ENCODE results near the gene ANXA11. TPM values are rescaled to one million over a fixed set of nuclear protein-coding genes. Genes with fewer than 3 reads are reported as not detected.

Gene ANXA11
- total RNA-seq, 1 experiment from 2014 or later, result 198 TPM

GRCh38 chr10:80122110-80122710 is 83.1 kb downstream of the ANXA11 start:
- no peaks in the 10 kb centered on the region for H3K27me3 ChIP-seq

GRCh38 chr10:80118669-80119068 is 86.7 kb downstream of the ANXA11 start:
- Histone ChIP-seq H3K36me3 (no peaks in the 10 kb centered on the region), H3K9me3 (no peaks in the 10 kb centered on the region), H3K4me3 (no peak overlapping the region), H3K27me3 (no peaks in the 10 kb centered on the region)
- DNase-seq, result no peak

More at GRCh38 chr10:80122110-80122710, 83.1 kb downstream of the ANXA11 start:
- Histone ChIP-seq H3K4me3 (no peak overlapping the region), H3K9me3 (no peaks in the 10 kb centered on the region), H3K36me3 (no peaks in the 10 kb centered on the region)
- no peak for DNase-seq

- Histone ChIP-seq H3K4me3 (no peak overlapping the region), H3K9me3 (peaks cover 5% of the 10 kb centered on the region), H3K27me3 (no peaks in the 10 kb centered on the region), H3K36me3 (no peaks in the 10 kb centered on the region)
- DNase-seq, result no peak
Observed at GRCh38 chr10:80110986-80111385, 94.4 kb downstream of the ANXA11 start.

- H3K36me3 ChIP-seq, result no peaks in the 10 kb centered on the region
- DNase-seq, result no peak
- H3K4me3 ChIP-seq, result no peak overlapping the region
- H3K27me3 ChIP-seq, result no peaks in the 10 kb centered on the region
- H3K9me3 ChIP-seq, result peaks cover 5% of the 10 kb centered on the region
Observed at GRCh38 chr10:80108576-80109239, 96.6 kb downstream of the ANXA11 start.

GRCh38 chr10:80104066-80104926 is 101.0 kb downstream of the ANXA11 start:
- Histone ChIP-seq H3K4me3 (no peak overlapping the region), H3K36me3 (no peaks in the 10 kb centered on the region), H3K27me3 (no peaks in the 10 kb centered on the region), H3K9me3 (peaks cover 5% of the 10 kb centered on the region)
- peak; percentile 36 for DNase-seq

Other genes starting within 250 kb of the ANXA11 start
- 5.4 and 9.2 TPM in 2 replicates for gene TMEM254, start 126.9 kb downstream of the ANXA11 start, total RNA-seq (2014; rRNA removed; shearing (Covaris generic); ENCODE audit: low replicate concordance)
- 2.8 and 3.8 TPM in 2 replicates for gene PLAC9, start 72.8 kb downstream of the ANXA11 start, total RNA-seq (2014; rRNA removed; shearing (Covaris generic); ENCODE audit: low replicate concordance)
- not detected in 2 replicates for gene MAT1A, start 84.1 kb upstream of the ANXA11 start, total RNA-seq (2014; rRNA removed; shearing (Covaris generic); ENCODE audit: low replicate concordance)
- gene DYDC1, start 151.2 kb upstream of the ANXA11 start, total RNA-seq (2014; rRNA removed; shearing (Covaris generic); ENCODE audit: low replicate concordance), result not detected in 2 replicates
- not detected in 2 replicates for gene DYDC2, start 151.2 kb upstream of the ANXA11 start, total RNA-seq (2014; rRNA removed; shearing (Covaris generic); ENCODE audit: low replicate concordance)
- gene PRXL2A, start 203.0 kb upstream of the ANXA11 start, total RNA-seq (2014; rRNA removed; shearing (Covaris generic); ENCODE audit: low replicate concordance), result 1.4 and 2.6 TPM in 2 replicates
- 6.6 and 10.0 TPM in 2 replicates for gene TSPAN14, start 248.8 kb upstream of the ANXA11 start, total RNA-seq (2014; rRNA removed; shearing (Covaris generic); ENCODE audit: low replicate concordance)

Measured in MG63 (cell line).